Measurements from ENCODE around the gene TRIM75.
"Not testable (repeated sequence)": the region's sequence is repeated elsewhere in the genome, so short reads cannot be mapped to it uniquely, and the experiment has no call there.

Gene TRIM75

GRCh38 chr4:165079476-165079875 is 25.8 kb downstream of the TRIM75 start:
- no peak overlapping the region for H3K4me3 ChIP-seq (ENCODE audit: low read length)
- DNase-seq (ENCODE audit: low read depth) = no peak
- TF ChIP-seq CTCF (conservative IDR thresholded peaks at IDR 0.05; ENCODE audit: low read length) = no peak

- DNase-seq (ENCODE audit: low read depth); H3K4me3 ChIP-seq (ENCODE audit: low read length): not testable (repeated sequence)
Measured at GRCh38 chr4:165084787-165085186, 31.1 kb downstream of the TRIM75 start.

GRCh38 chr4:165085946-165086345 is 32.3 kb downstream of the TRIM75 start:
- no peak for TF ChIP-seq CTCF (conservative IDR thresholded peaks at IDR 0.05; ENCODE audit: low read length)
- H3K4me3 ChIP-seq (ENCODE audit: low read length) = no peak overlapping the region
- no peak for DNase-seq (ENCODE audit: low read depth)

- no peak for TF ChIP-seq CTCF (conservative IDR thresholded peaks at IDR 0.05; ENCODE audit: low read length)
- H3K4me3 ChIP-seq (ENCODE audit: low read length) = no peak overlapping the region
- no peak for DNase-seq (ENCODE audit: low read depth)
Measured at GRCh38 chr4:165088366-165088765, 34.7 kb downstream of the TRIM75 start.

GRCh38 chr4:165092187-165092586 is 38.5 kb downstream of the TRIM75 start:
- not testable (repeated sequence) for DNase-seq (ENCODE audit: low read depth); H3K4me3 ChIP-seq (ENCODE audit: low read length)

GRCh38 chr4:165094873-165095272 is 41.2 kb downstream of the TRIM75 start:
- TF ChIP-seq CTCF (conservative IDR thresholded peaks at IDR 0.05; ENCODE audit: low read length) = no peak
- H3K4me3 ChIP-seq (ENCODE audit: low read length) = no peak overlapping the region
- DNase-seq (ENCODE audit: low read depth) = no peak

- no peak for TF ChIP-seq CTCF (conservative IDR thresholded peaks at IDR 0.05; ENCODE audit: low read length)
- DNase-seq (ENCODE audit: low read depth) = no peak
- no peak overlapping the region for H3K4me3 ChIP-seq (ENCODE audit: low read length)
Measured at GRCh38 chr4:165095291-165095690, 41.6 kb downstream of the TRIM75 start.

GRCh38 chr4:165096776-165097175 is 43.1 kb downstream of the TRIM75 start:
- DNase-seq (ENCODE audit: low read depth) = peak; percentile 38
- no peak overlapping the region for H3K4me3 ChIP-seq (ENCODE audit: low read length)
- TF ChIP-seq CTCF (conservative IDR thresholded peaks at IDR 0.05; ENCODE audit: low read length) = peak; percentile 72
